ENCODE results near the gene B4GALNT3. TPM values are rescaled to one million over a fixed set of nuclear protein-coding genes. Genes with fewer than 3 reads are reported as not detected.

Gene B4GALNT3
- total and polyA plus RNA-seq, 2 donors (not counting 1 experiment from before 2014, with no cell fraction given) = not detected

GRCh38 chr12:562634-563033, 102.9 kb downstream of the B4GALNT3 start:
- Histone ChIP-seq H3K27me3 (ENCODE audit: control insufficient read depth, insufficient read depth, low read length) (peaks cover 13% of the 10 kb centered on the region), H4K20me1 (ENCODE audit: control insufficient read depth, extremely low read depth, insufficient read depth, low read length) (no peaks in the 10 kb centered on the region), H3K4me3 (replicated peaks in 1 of 4; ENCODE audit: control extremely low read depth in 1 of 4, insufficient read depth in 1 of 4, low read depth in 3 of 4, low read length in 4 of 4) (no peak overlapping the region), H2AFZ (ENCODE audit: low read length) (no peak overlapping the region), H3K4me1 (ENCODE audit: control insufficient read depth, extremely low read depth, insufficient read depth, low read length) (no peaks in the 10 kb centered on the region), H3K79me2 (ENCODE audit: control insufficient read depth, insufficient read depth, low read length) (no peaks in the 10 kb centered on the region), H3K36me3 (ENCODE audit: control insufficient read depth, insufficient read depth, low read length) (no peaks in the 10 kb centered on the region), H3K9ac (ENCODE audit: insufficient read depth, low read length) (no peak overlapping the region), H3K4me2 (ENCODE audit: extremely low read depth, insufficient read depth, low read length) (no peak overlapping the region), H3K27ac (ENCODE audit: insufficient read depth, low read length) (no peak overlapping the region), H3K9me3 (ENCODE audit: control insufficient read depth, insufficient read depth, low read depth, low read length) (no peaks in the 10 kb centered on the region)
- TF ChIP-seq EZH2 (IDR thresholded peaks at IDR 0.05; ENCODE audit: low read length, missing control alignments) (no peak), CTCF (conservative IDR thresholded peaks at IDR 0.05 in 1 of 2, IDR thresholded peaks at IDR 0.05 in 1 of 2; ENCODE audit: low read depth in 1 of 2, low read length in 2 of 2) (no peak)
- DNase-seq (ENCODE audit: low read depth in 2 of 2) = no peak

- no peak for TF ChIP-seq CTCF (conservative IDR thresholded peaks at IDR 0.05 in 1 of 2, IDR thresholded peaks at IDR 0.05 in 1 of 2; ENCODE audit: low read depth in 1 of 2, low read length in 2 of 2)
- Histone ChIP-seq H3K9me3 (ENCODE audit: control insufficient read depth, insufficient read depth, low read depth, low read length) (no peaks in the 10 kb centered on the region), H3K79me2 (ENCODE audit: control insufficient read depth, insufficient read depth, low read length) (no peaks in the 10 kb centered on the region), H3K27me3 (ENCODE audit: control insufficient read depth, insufficient read depth, low read length) (peaks cover 13% of the 10 kb centered on the region), H4K20me1 (ENCODE audit: control insufficient read depth, extremely low read depth, insufficient read depth, low read length) (no peaks in the 10 kb centered on the region), H3K9ac (ENCODE audit: insufficient read depth, low read length) (no peak overlapping the region), H3K4me2 (ENCODE audit: extremely low read depth, insufficient read depth, low read length) (no peak overlapping the region), H2AFZ (ENCODE audit: low read length) (no peak overlapping the region), H3K36me3 (ENCODE audit: control insufficient read depth, insufficient read depth, low read length) (no peaks in the 10 kb centered on the region), H3K4me3 (replicated peaks in 1 of 4; ENCODE audit: control extremely low read depth in 1 of 4, insufficient read depth in 1 of 4, low read depth in 3 of 4, low read length in 4 of 4) (no peak overlapping the region), H3K27ac (ENCODE audit: insufficient read depth, low read length) (no peak overlapping the region), H3K4me1 (ENCODE audit: control insufficient read depth, extremely low read depth, insufficient read depth, low read length) (no peaks in the 10 kb centered on the region)
- peak in 1 of 2 donors; percentile 81 for DNase-seq (ENCODE audit: low read depth in 2 of 2)
These were observed 103.6 kb downstream of the B4GALNT3 start for GRCh38 chr12:563250-563781.

- Histone ChIP-seq H4K20me1 (ENCODE audit: control insufficient read depth, extremely low read depth, insufficient read depth, low read length) (no peaks in the 10 kb centered on the region), H2AFZ (ENCODE audit: low read length) (no peak overlapping the region), H3K36me3 (ENCODE audit: control insufficient read depth, insufficient read depth, low read length) (no peaks in the 10 kb centered on the region), H3K9me3 (ENCODE audit: control insufficient read depth, insufficient read depth, low read depth, low read length) (no peaks in the 10 kb centered on the region), H3K27ac (ENCODE audit: insufficient read depth, low read length) (no peak overlapping the region), H3K27me3 (ENCODE audit: control insufficient read depth, insufficient read depth, low read length) (peaks cover 13% of the 10 kb centered on the region), H3K4me1 (ENCODE audit: control insufficient read depth, extremely low read depth, insufficient read depth, low read length) (no peaks in the 10 kb centered on the region), H3K4me3 (replicated peaks in 1 of 4; ENCODE audit: control extremely low read depth in 1 of 4, insufficient read depth in 1 of 4, low read depth in 3 of 4, low read length in 4 of 4) (no peak overlapping the region), H3K79me2 (ENCODE audit: control insufficient read depth, insufficient read depth, low read length) (no peaks in the 10 kb centered on the region), H3K9ac (ENCODE audit: insufficient read depth, low read length) (no peak overlapping the region), H3K4me2 (ENCODE audit: extremely low read depth, insufficient read depth, low read length) (no peak overlapping the region)
- DNase-seq (ENCODE audit: low read depth in 2 of 2) = no peak
- TF ChIP-seq CTCF (conservative IDR thresholded peaks at IDR 0.05 in 1 of 2, IDR thresholded peaks at IDR 0.05 in 1 of 2; ENCODE audit: low read depth in 1 of 2, low read length in 2 of 2) (no peak), EZH2 (IDR thresholded peaks at IDR 0.05; ENCODE audit: low read length, missing control alignments) (no peak)
These were observed 104.1 kb downstream of the B4GALNT3 start for GRCh38 chr12:563787-564298.

All from fibroblast of lung (primary cell).